PC-3 (cell line): ENCODE data around the gene ST8SIA3. TPM values are rescaled to one million over a fixed set of nuclear protein-coding genes. Genes with fewer than 3 reads are reported as not detected.
"Not testable (repeated sequence)": the region's sequence is repeated elsewhere in the genome, so short reads cannot be mapped to it uniquely, and the experiment has no call there.

Experiments
- ATAC-seq: fragments of 200-7000 bp; cut with Tn5 transposase; 2 replicates; pipeline ENCODE4 v1.9.1; 2020; ENCODE audit warnings: mild to moderate bottlenecking, moderate library complexity
- BruUV-seq: library from RNA; stranded (reverse); fragments of 400-500 nt; replicated peaks from 2 replicates; lab custom pipeline; 2021; lab: Mats Ljungman, UMichigan
- CTCF ChIA-PET: fragments of 300-600 bp; sonication (Branson Sonifier 250); formaldehyde crosslinking; loops from one replicate; lab custom pipeline; 2022; ENCODE audit warnings: antibody characterized with exemption; lab: Charles Lee
- POLR2A ChIA-PET: fragments of 300-600 bp; sonication (Branson Sonifier 250); formaldehyde crosslinking; loops from one replicate; lab custom pipeline; 2022; ENCODE audit warnings: antibody characterized with exemption; ENCODE audit not compliant: unreplicated experiment; lab: Charles Lee
- DNase-seq: peaks from one replicate; pipeline ENCODE4 v3.0.0-alpha.2; 2015
- H2AFZ ChIP-seq: fragments of 300-600 bp; sonication (generic); 2 replicates; pipeline ENCODE4 v1.6.0; 2016; ENCODE audit warnings: antibody characterized with exemption, low read length
- H3F3A ChIP-seq: fragments of 300-600 bp; sonication (generic); one replicate; pipeline ENCODE4 v1.6.0; 2017; ENCODE audit warnings: antibody characterized with exemption, low read length, control low read depth, mild to moderate bottlenecking; ENCODE audit not compliant: unreplicated experiment
- H3K27ac ChIP-seq: fragments of 300-600 bp; sonication (generic); 2 replicates; pipeline ENCODE4 v1.5.1; 2016; ENCODE audit warnings: mild to moderate bottlenecking, low read length
- H3K27me3 ChIP-seq: fragments of 300-600 bp; sonication (generic); 2 replicates; pipeline ENCODE4 v1.6.1; 2016; ENCODE audit warnings: low read length, mixed read lengths
- H3K36me3 ChIP-seq: fragments of 300-600 bp; sonication (generic); 2 replicates; pipeline ENCODE4 v1.6.1; 2016; ENCODE audit warnings: low read depth, mixed run types, low read length, mixed read lengths
- H3K4me1 ChIP-seq: fragments of 300-600 bp; sonication (generic); 2 replicates; pipeline ENCODE4 v1.5.1; 2016; ENCODE audit warnings: low read length; ENCODE audit not compliant: insufficient read depth
- H3K4me2 ChIP-seq: fragments of 300-600 bp; sonication (generic); 2 replicates; pipeline ENCODE4 v1.6.0; 2016; ENCODE audit warnings: low read length
- H3K4me3 ChIP-seq: fragments of 300-600 bp; sonication (generic); 2 replicates; pipeline ENCODE4 v1.5.1; 2016; ENCODE audit warnings: mild to moderate bottlenecking, low read length, mixed read lengths
- H3K79me2 ChIP-seq: fragments of 300-600 bp; sonication (generic); 2 replicates; pipeline ENCODE4 v1.6.1; 2017; ENCODE audit warnings: low read length, mixed read lengths
- H3K9ac ChIP-seq: fragments of 300-600 bp; sonication (generic); 2 replicates; pipeline ENCODE4 v1.6.0; 2016; ENCODE audit warnings: mild to moderate bottlenecking, low read length
- H3K9me2 ChIP-seq: fragments of 300-600 bp; sonication (generic); replicated peaks from 2 replicates; pipeline ENCODE4 v1.6.1; 2016; ENCODE audit warnings: mixed run types, low read length, mixed read lengths
- H3K9me3 ChIP-seq: fragments of 300-600 bp; sonication (generic); 2 replicates; pipeline ENCODE4 v1.6.1; 2016; ENCODE audit warnings: low read length, mixed read lengths
- H4K20me1 ChIP-seq: fragments of 300-600 bp; sonication (generic); 2 replicates; pipeline ENCODE4 v1.6.1; 2016; ENCODE audit warnings: low read length, mixed read lengths
- CTCF ChIP-seq: fragments of 300-600 bp; sonication (generic); conservative IDR thresholded peaks from 2 replicates; pipeline ENCODE4 v1.5.1; 2017; ENCODE audit warnings: antibody characterized with exemption, low read depth, mild to moderate bottlenecking, low read length
- EZH2 ChIP-seq: fragments of 300-600 bp; sonication (generic); IDR thresholded peaks from one replicate; pipeline ENCODE4 v1.6.1; 2017; ENCODE audit warnings: antibody characterized with exemption, mild to moderate bottlenecking, low read length; ENCODE audit not compliant: unreplicated experiment
- EZH2phosphoT487 ChIP-seq: fragments of 300-600 bp; sonication (generic); IDR thresholded peaks from 2 replicates; pipeline ENCODE4 v1.6.1; 2018; ENCODE audit warnings: mild to moderate bottlenecking, antibody characterized with exemption, low read length, borderline replicate concordance
- intact Hi-C: fragments of 100-400 bp; cut with micrococcal nuclease; formaldehyde crosslinking; loops from 2 replicates; pipeline ENCODE4 v1.9.0; 2023
- total RNA-seq: library from RNA; depleted of rRNA; stranded (reverse); fragments of >200 nt; gene quantifications from 2 replicates; pipeline ENCODE4 v1.2.3, GENCODE V29; 2014

ST8SIA3 gene
- total RNA-seq, 1 experiment from 2014 or later, result not detected

GRCh38 chr18:57389271-57389670 lies 36.9 kb downstream of the ST8SIA3 start:
- no peak overlapping the region for H3K9ac ChIP-seq
- ChIA-PET CTCF (no interaction called here), POLR2A (no interaction called here)
- no peaks in the 10 kb centered on the region for H4K20me1 ChIP-seq
- no peak overlapping the region for H3K27ac ChIP-seq
- no peak for DNase-seq
- H3K36me3 ChIP-seq, result no peaks in the 10 kb centered on the region
- intact Hi-C loops, result no loop called here
- H3K4me3 ChIP-seq, result no peak overlapping the region
- ATAC-seq, result no peak
- no peaks in the 10 kb centered on the region for H3K9me3 ChIP-seq
- H3K4me1 ChIP-seq, result no peaks in the 10 kb centered on the region
- peaks cover 60% of the 10 kb centered on the region for H3K27me3 ChIP-seq
- no peaks in the 10 kb centered on the region for H3K79me2 ChIP-seq
- no peak overlapping the region for H3K4me2 ChIP-seq
- TF ChIP-seq CTCF (no peak), EZH2phosphoT487 (no peak), EZH2 (no peak)
- no peaks in the 10 kb centered on the region for H3K9me2 ChIP-seq
- BruUV-seq, result no TSS peak
- no peak overlapping the region for H2AFZ ChIP-seq
- no peaks in the 10 kb centered on the region for H3F3A ChIP-seq

GRCh38 chr18:57390044-57390443 lies 37.7 kb downstream of the ST8SIA3 start:
- BruUV-seq, result no TSS peak
- Histone ChIP-seq H3K27me3 (peaks cover 52% of the 10 kb centered on the region), H3K9me2 (no peaks in the 10 kb centered on the region), H3K4me1 (no peaks in the 10 kb centered on the region), H3K9ac (no peak overlapping the region), H3K27ac (no peak overlapping the region), H3F3A (no peaks in the 10 kb centered on the region), H3K4me3 (no peak overlapping the region), H3K9me3 (no peaks in the 10 kb centered on the region), H3K4me2 (no peak overlapping the region), H2AFZ (no peak overlapping the region), H4K20me1 (no peaks in the 10 kb centered on the region), H3K36me3 (no peaks in the 10 kb centered on the region), H3K79me2 (no peaks in the 10 kb centered on the region)
- DNase-seq, result no peak
- intact Hi-C loops, result no loop called here
- no peak for ATAC-seq
- ChIA-PET CTCF (no interaction called here), POLR2A (no interaction called here)
- no peak for TF ChIP-seq EZH2phosphoT487
- no peak for TF ChIP-seq EZH2
- TF ChIP-seq CTCF, result no peak

GRCh38 chr18:57394749-57395148 lies 42.4 kb downstream of the ST8SIA3 start:
- H3F3A ChIP-seq, H3K9me3 ChIP-seq, CTCF ChIA-PET, H3K27ac ChIP-seq, H3K79me2 ChIP-seq, H3K4me2 ChIP-seq, DNase-seq, H4K20me1 ChIP-seq, POLR2A ChIA-PET, BruUV-seq, H3K4me3 ChIP-seq, H2AFZ ChIP-seq, H3K9me2 ChIP-seq, ATAC-seq, intact Hi-C loops, H3K9ac ChIP-seq, H3K4me1 ChIP-seq, H3K36me3 ChIP-seq: not testable (repeated sequence)
- peaks cover 21% of the 10 kb centered on the region for H3K27me3 ChIP-seq

- H3K27me3 ChIP-seq, result peaks cover 19% of the 10 kb centered on the region
- H3K4me1 ChIP-seq, H3K4me2 ChIP-seq, POLR2A ChIA-PET, H3F3A ChIP-seq, H3K79me2 ChIP-seq, H3K36me3 ChIP-seq, intact Hi-C loops, H3K27ac ChIP-seq, ATAC-seq, DNase-seq, H4K20me1 ChIP-seq, BruUV-seq, H3K9ac ChIP-seq, H3K9me3 ChIP-seq, H3K4me3 ChIP-seq, H2AFZ ChIP-seq, H3K9me2 ChIP-seq, CTCF ChIA-PET: not testable (repeated sequence)
Measured at GRCh38 chr18:57396831-57397230, 44.5 kb downstream of the ST8SIA3 start.
